Bronchial epithelial cell (primary cell): Measurements from ENCODE around the gene SENP2. TPM values are rescaled to one million over a fixed set of nuclear protein-coding genes. Genes with fewer than 3 reads are reported as not detected.

Source experiments
- DNase-seq: peaks from one replicate; pipeline ENCODE4 v3.0.0-alpha.2; 2010; ENCODE audit warnings: low read depth
- FAIRE-seq: peaks from 2 replicates; lab custom pipeline; 2011; peaks lifted over from hg19 to GRCh38; lab: Jason Lieb, UNC
- H3K27me3 ChIP-seq: 2 replicates; pipeline ENCODE4 v1.5.1; 2011; ENCODE audit warnings: low read length; ENCODE audit not compliant: control insufficient read depth, insufficient read depth
- H3K36me3 ChIP-seq: 2 replicates; pipeline ENCODE4 v1.5.1; 2011; ENCODE audit warnings: low read length; ENCODE audit not compliant: control insufficient read depth, insufficient read depth
- H3K4me3 ChIP-seq: 2 replicates; pipeline ENCODE4 v1.5.1; 2011; ENCODE audit warnings: mild to moderate bottlenecking, low read depth, low read length, control low read depth
- CTCF ChIP-seq: IDR thresholded peaks from 2 replicates; pipeline ENCODE4 v1.5.1; 2011; ENCODE audit warnings: mild to moderate bottlenecking, moderate library complexity, low read length, control low read depth, inconsistent platforms; ENCODE audit not compliant: insufficient read depth, severe bottlenecking
- total RNA-seq: library from RNA; depleted of rRNA; stranded (reverse); fragments of >200 nt; gene quantifications from 2 replicates; pipeline ENCODE4 v1.2.1, GENCODE V29; 2014

Gene SENP2
- total RNA-seq, 1 donor from 2014 or later, result 30.5 TPM

GRCh38 chr3:185678027-185678426 is 91.9 kb downstream of the SENP2 start:
- no peak for FAIRE-seq

GRCh38 chr3:185680231-185680630 is 94.1 kb downstream of the SENP2 start:
- DNase-seq (no peak), FAIRE-seq (no peak)
- Histone ChIP-seq H3K4me3 (no peak overlapping the region), H3K27me3 (no peaks in the 10 kb centered on the region), H3K36me3 (peaks cover 6% of the 10 kb centered on the region)
- no peak for TF ChIP-seq CTCF

More at GRCh38 chr3:185678027-185678426, 91.9 kb downstream of the SENP2 start:
- no peaks in the 10 kb centered on the region for H3K27me3 ChIP-seq
- no peak for DNase-seq
- no peak for TF ChIP-seq CTCF
- H3K4me3 ChIP-seq, result no peak overlapping the region
- H3K36me3 ChIP-seq, result peaks cover 10% of the 10 kb centered on the region

Other genes starting within 250 kb of the SENP2 start
- 14.5 and 25.6 TPM in 2 replicates for gene MAP3K13, start 223.2 kb upstream of the SENP2 start, total RNA-seq
- gene TMEM41A, start 87.3 kb upstream of the SENP2 start, total RNA-seq, result 14.5 and 19.2 TPM in 2 replicates
- 1.8 and 5.6 TPM in 2 replicates for gene LIPH, start 33.7 kb upstream of the SENP2 start, total RNA-seq
- gene IGF2BP2, start 238.7 kb downstream of the SENP2 start, total RNA-seq, result 32.6 and 37.1 TPM in 2 replicates